ENCODE results near the gene SEMA4D. TPM values are rescaled to one million over a fixed set of nuclear protein-coding genes. Genes with fewer than 3 reads are reported as not detected.

Gene SEMA4D
- total RNA-seq, 2 donors from 2014 or later = 42.8 to 51.0 TPM

GRCh38 chr9:89340332-89340731, 157.6 kb downstream of the SEMA4D start:
- no peaks in the 10 kb centered on the region for H3K4me1 Mint-ChIP-seq
- H3K27ac ChIP-seq (ENCODE audit: low read depth, low read length) = no peak overlapping the region
- H3K9ac ChIP-seq (ENCODE audit: extremely low read depth, low read length, poor library complexity, severe bottlenecking) = no peak overlapping the region
- H3K27me3 Mint-ChIP-seq (ENCODE audit: insufficient read depth) = no peaks in the 10 kb centered on the region
- H3K4me3 ChIP-seq (ENCODE audit: low read length) = no peak overlapping the region
- H3K27me3 ChIP-seq (ENCODE audit: control insufficient read depth, insufficient read depth, low read length, poor library complexity, severe bottlenecking) = no peaks in the 10 kb centered on the region
- no peaks in the 10 kb centered on the region for H3K9me3 ChIP-seq (ENCODE audit: control insufficient read depth, low read length)
- DNase-seq = no peak
- no peak overlapping the region for H3K4me3 Mint-ChIP-seq
- H3K9me3 Mint-ChIP-seq = no peaks in the 10 kb centered on the region
- TF ChIP-seq, protein P1, sequence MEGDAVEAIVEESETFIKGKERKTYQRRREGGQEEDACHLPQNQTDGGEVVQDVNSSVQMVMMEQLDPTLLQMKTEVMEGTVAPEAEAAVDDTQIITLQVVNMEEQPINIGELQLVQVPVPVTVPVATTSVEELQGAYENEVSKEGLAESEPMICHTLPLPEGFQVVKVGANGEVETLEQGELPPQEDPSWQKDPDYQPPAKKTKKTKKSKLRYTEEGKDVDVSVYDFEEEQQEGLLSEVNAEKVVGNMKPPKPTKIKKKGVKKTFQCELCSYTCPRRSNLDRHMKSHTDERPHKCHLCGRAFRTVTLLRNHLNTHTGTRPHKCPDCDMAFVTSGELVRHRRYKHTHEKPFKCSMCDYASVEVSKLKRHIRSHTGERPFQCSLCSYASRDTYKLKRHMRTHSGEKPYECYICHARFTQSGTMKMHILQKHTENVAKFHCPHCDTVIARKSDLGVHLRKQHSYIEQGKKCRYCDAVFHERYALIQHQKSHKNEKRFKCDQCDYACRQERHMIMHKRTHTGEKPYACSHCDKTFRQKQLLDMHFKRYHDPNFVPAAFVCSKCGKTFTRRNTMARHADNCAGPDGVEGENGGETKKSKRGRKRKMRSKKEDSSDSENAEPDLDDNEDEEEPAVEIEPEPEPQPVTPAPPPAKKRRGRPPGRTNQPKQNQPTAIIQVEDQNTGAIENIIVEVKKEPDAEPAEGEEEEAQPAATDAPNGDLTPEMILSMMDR (conservative IDR thresholded peaks at IDR 0.05) = no peak
- peaks cover 71% of the 10 kb centered on the region for H3K36me3 Mint-ChIP-seq (ENCODE audit: low read depth)
- H3K4me1 ChIP-seq (ENCODE audit: control insufficient read depth, insufficient read depth, low read length) = no peaks in the 10 kb centered on the region
- peaks cover 74% of the 10 kb centered on the region for H3K36me3 ChIP-seq (ENCODE audit: control insufficient read depth, insufficient read depth, low read length)
- WGBS, 2 experiments (ENCODE audit: insufficient coverage in 1 of 2, insufficient read length in 1 of 2) = 98% methylated on average over 3 of the region's 3 CpGs; no CpG with 5 or more reads in 1 of the 2 experiments
- H3K27ac Mint-ChIP-seq = no peak overlapping the region

DNA sequence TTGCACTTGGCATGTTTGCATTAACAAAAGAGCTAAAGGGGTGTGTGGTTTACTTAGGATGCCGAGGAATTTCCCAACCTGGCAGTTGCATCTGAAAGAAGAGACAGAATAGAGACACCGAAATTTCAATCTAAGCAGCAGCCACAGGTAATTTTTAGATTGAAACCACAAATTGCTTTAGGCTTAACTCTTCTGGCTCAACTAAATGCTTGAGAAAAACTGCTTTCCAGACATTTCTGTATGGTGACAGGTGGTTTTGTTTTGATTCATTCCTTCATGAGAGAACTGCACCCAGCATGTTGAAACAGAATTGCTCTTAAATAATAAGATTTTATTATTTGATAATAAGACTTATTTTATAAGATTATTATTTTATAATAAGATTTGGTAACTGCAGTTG, 158.1 kb downstream of the SEMA4D start:
- Histone ChIP-seq H3K27me3 (ENCODE audit: control insufficient read depth, insufficient read depth, low read length, poor library complexity, severe bottlenecking) (no peaks in the 10 kb centered on the region), H3K4me1 (ENCODE audit: control insufficient read depth, insufficient read depth, low read length) (no peaks in the 10 kb centered on the region), H3K9me3 (ENCODE audit: control insufficient read depth, low read length) (no peaks in the 10 kb centered on the region), H3K4me3 (ENCODE audit: low read length) (no peak overlapping the region), H3K36me3 (ENCODE audit: control insufficient read depth, insufficient read depth, low read length) (peaks cover 74% of the 10 kb centered on the region), H3K27ac (ENCODE audit: low read depth, low read length) (no peak overlapping the region), H3K9ac (ENCODE audit: extremely low read depth, low read length, poor library complexity, severe bottlenecking) (no peak overlapping the region)
- Mint-ChIP-seq H3K4me3 (no peak overlapping the region), H3K9me3 (no peaks in the 10 kb centered on the region), H3K36me3 (ENCODE audit: low read depth) (peaks cover 72% of the 10 kb centered on the region), H3K27me3 (ENCODE audit: insufficient read depth) (no peaks in the 10 kb centered on the region), H3K4me1 (no peaks in the 10 kb centered on the region), H3K27ac (no peak overlapping the region)
- TF ChIP-seq, protein P1 (conservative IDR thresholded peaks at IDR 0.05) = no peak
- 89 to 100% methylated on average over 2 of the region's 2 CpGs for WGBS, 2 experiments (ENCODE audit: insufficient coverage in 1 of 2, insufficient read length in 1 of 2)
- DNase-seq = no peak

DNA sequence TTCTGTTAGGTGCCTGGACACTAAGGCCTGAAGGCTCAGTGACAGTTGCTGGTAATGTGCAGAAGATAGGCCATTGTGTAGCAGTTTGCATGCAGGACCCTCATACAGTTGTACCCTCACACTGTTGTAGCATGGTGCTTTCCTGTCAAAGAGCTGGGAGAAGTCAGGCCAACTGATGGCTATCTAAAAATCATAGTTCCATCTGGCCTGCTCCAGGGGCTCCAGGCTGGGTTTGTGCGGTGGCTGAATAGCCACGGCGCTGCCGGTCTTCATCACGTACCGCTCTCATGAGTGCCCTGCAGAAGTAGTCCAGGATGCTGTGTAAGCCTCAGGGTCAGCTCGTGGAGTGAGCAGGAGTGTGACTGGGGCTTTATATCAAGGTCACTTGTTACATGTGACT, 167.4 kb downstream of the SEMA4D start:
- 96 to 100% methylated on average over 4 to 7 of the region's 7 CpGs for WGBS, 2 experiments (ENCODE audit: insufficient coverage in 1 of 2, insufficient read length in 1 of 2)
- no peak overlapping the region for H3K27ac ChIP-seq (ENCODE audit: low read depth, low read length)
- H3K9me3 ChIP-seq (ENCODE audit: control insufficient read depth, low read length) = no peaks in the 10 kb centered on the region
- peaks cover 90% of the 10 kb centered on the region for H3K36me3 ChIP-seq (ENCODE audit: control insufficient read depth, insufficient read depth, low read length)
- no peaks in the 10 kb centered on the region for H3K27me3 ChIP-seq (ENCODE audit: control insufficient read depth, insufficient read depth, low read length, poor library complexity, severe bottlenecking)
- Mint-ChIP-seq H3K9me3 (no peaks in the 10 kb centered on the region), H3K36me3 (ENCODE audit: low read depth) (peaks cover 62% of the 10 kb centered on the region), H3K27ac (no peak overlapping the region), H3K4me3 (no peak overlapping the region), H3K4me1 (no peaks in the 10 kb centered on the region), H3K27me3 (ENCODE audit: insufficient read depth) (no peaks in the 10 kb centered on the region)
- H3K9ac ChIP-seq (ENCODE audit: extremely low read depth, low read length, poor library complexity, severe bottlenecking) = no peak overlapping the region
- no peaks in the 10 kb centered on the region for H3K4me1 ChIP-seq (ENCODE audit: control insufficient read depth, insufficient read depth, low read length)
- TF ChIP-seq, protein P1 (conservative IDR thresholded peaks at IDR 0.05) = no peak
- no peak for DNase-seq
- no peak overlapping the region for H3K4me3 ChIP-seq (ENCODE audit: low read length)

All from endodermal cell (in vitro differentiated cells).